GM19043 (cell line): Measurements from ENCODE around the gene KCNH2.

ENCODE experiments used
- ATAC-seq: cut with Tn5 transposase; IDR thresholded peaks from one replicate; pipeline ENCODE4 v1.9.1; 2021; ENCODE audit warnings: low read depth; ENCODE audit not compliant: unreplicated experiment

KCNH2 gene

DNA sequence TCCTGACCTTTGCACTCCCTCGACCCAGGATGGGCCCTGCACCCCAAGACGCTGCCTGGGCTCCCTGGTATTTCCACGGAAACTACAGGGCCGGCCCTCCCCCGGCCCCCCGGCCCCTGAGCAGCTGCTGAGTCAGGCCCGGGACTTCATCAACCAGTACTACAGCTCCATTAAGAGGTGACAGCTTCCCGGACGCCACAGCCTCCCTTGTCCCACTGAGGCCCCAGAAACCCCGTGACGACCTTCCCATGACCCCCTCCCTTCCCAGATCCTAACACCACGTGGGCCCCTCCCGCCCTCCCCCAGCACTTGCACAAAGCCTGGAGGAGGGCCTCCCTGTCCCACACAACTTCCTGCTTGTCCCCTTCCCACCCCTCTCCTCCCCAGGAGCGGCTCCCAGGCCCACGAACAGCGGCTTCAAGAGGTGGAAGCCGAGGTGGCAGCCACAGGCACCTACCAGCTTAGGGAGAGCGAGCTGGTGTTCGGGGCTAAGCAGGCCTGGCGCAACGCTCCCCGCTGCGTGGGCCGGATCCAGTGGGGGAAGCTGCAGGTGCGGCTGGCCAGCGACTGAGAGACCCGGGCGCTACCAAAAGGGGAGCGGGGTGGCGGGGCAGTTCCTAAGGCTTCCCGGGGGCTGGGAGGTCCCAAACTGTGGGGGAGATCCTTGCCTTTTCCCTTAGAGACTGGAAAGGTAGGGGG lies 18.4 kb upstream of the KCNH2 start:
- no peak for ATAC-seq

DNA sequence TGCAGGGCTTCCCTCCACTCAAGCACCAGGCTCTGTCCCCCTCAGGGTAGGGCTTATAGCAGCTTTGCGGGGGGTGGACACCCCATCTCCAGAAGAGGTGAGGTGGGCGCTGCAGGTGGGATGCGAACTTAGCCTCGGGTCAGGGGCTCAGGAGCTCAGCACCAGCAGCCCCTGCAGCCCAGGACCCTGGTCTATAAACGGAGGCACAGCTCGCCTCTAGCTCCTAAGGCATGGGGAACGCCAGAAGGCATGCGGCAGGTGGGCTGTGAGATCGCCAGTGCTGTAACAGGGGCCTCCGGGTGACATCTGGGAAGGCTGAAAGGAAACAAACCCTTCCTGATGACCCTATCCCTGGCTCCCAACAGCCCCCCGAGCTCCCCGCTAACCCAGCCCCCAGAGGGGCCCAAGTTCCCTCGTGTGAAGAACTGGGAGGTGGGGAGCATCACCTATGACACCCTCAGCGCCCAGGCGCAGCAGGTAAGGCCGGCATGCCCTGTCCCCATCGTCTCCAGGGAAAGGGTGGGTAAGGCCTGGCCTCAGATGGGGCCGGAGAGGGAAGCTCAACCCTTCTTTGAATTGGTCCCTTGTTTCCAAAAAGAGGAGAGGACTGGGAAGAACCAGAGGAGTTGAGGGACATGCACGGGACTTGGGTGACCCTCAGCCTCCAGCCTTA lies 16.9 kb upstream of the KCNH2 start:
- no peak for ATAC-seq

DNA sequence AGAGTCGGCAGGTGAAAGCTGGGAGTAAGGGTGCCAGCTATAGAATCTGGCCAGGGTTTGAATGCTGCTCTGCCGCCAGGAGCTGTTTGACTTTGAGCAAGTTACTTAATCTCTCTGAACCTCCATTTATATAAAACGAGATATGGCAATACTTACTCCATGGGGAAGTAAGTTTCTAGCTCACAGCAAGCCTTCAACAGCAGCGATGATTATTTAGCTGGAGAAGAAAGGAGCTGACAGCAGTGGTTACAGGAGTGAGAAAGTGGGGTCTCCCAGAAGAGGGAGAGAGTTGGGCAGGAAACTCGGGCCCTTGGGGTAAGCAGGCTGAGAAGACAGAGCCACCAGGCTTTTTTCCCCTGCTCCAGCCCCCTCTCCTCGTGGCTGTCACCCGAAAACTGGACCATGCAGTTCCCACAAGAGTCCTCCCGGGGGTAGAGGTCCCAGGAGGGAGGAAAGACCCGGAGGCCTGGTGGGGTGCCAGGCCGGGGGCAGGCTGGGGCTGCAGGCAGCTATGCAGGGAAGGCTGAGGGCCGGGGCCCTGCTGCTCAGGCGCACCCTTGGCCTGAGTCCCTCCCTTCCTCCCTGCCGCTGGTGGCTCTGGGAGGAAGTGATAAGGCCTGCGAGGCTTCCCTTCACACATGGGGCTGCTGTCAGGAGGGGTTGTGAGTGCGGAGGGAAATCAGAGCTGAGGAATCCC lies 16.2 kb upstream of the KCNH2 start:
- ATAC-seq: no peak

DNA sequence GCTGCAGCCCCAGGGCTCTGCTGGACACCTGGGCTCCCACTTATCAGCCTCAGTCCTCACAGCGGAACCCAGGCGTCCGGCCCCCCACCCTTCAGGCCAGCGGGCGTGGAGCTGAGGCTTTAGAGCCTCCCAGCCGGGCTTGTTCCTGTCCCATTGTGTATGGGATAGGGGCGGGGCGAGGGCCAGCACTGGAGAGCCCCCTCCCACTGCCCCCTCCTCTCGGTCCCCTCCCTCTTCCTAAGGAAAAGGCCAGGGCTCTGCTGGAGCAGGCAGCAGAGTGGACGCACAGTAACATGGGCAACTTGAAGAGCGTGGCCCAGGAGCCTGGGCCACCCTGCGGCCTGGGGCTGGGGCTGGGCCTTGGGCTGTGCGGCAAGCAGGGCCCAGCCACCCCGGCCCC lies 15.4 kb upstream of the KCNH2 start:
- ATAC-seq: no peak

DNA sequence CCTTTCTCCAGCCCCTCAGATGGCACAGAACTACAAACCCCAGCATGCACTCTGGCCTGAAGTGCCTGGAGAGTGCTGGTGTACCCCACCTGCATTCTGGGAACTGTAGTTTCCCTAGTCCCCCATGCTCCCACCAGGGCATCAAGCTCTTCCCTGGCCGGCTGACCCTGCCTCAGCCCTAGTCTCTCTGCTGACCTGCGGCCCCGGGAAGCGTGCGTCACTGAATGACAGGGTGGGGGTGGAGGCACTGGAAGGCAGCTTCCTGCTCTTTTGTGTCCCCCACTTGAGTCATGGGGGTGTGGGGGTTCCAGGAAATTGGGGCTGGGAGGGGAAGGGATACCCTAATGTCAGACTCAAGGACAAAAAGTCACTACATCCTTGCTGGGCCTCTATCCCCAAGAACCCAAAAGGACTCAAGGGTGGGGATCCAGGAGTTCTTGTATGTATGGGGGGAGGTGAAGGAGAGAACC lies 14.7 kb upstream of the KCNH2 start:
- peak; percentile 64 for ATAC-seq

DNA sequence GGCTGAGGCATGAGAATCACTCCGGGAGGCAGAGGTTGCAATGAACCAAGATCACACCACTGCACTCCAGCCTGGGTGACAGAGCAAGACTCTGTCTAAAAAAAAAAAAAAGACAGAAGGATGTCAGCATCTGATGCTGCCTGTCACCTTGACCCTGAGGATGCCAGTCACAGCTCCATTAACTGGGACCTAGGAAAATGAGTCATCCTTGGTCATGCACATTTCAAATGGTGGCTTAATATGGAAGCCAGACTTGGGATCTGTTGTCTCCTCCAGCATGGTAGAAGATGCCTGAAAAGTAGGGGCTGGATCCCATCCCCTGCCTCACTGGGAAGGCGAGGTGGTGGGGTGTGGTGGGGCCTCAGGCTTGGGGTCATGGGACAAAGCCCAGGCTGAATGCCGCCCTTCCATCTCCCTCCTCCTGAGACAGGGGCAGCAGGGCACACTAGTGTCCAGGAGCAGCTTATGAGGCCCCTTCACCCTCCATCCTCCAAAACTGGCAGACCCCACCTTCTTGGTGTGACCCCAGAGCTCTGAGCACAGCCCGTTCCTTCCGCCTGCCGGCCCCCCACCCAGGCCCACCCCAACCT lies 14.0 kb upstream of the KCNH2 start:
- ATAC-seq: no peak

DNA sequence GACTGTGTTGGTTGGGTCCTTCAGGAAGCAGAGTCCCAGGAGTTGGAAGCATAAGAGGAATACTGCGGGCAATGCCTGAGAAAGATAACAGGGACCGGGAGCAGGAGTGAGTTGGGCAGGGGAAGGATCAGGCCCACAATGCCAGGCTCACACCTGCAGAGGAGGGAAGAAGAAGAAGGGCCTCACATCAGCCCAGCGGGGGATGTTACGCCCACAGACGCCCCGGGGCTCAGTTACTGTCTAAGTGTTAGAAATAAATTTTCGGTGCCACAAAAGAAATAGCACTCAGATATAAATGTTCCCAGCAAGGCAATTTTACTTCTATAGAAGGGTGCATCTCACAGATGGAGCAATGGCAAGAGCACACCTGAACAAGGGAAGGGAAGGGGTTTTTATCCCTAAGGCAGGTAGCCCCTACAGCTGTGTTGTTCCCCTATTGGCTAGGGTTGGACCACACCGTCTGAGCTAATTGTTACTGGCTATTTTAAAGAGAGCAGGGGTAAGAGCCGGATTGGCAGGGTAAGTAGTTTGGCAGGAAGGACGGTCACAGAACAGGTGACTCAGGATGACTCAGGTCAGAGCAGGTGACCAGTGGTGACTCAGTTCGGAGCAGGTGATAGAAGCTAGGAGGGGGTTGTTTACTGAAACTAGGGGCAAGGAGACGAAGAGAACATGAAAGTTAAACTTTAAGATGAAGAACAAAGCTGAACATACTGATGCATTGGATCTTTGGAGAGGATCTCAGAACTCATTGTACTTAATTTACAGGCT lies 12.5 kb upstream of the KCNH2 start, which contains the start of gene NOS3:
Gene NOS3 (plus strand): TSS at position 602 of the 771 bp plus-strand sequence. CDS start 2,787 bp downstream, outside the sequence.
- ATAC-seq: no peak

DNA sequence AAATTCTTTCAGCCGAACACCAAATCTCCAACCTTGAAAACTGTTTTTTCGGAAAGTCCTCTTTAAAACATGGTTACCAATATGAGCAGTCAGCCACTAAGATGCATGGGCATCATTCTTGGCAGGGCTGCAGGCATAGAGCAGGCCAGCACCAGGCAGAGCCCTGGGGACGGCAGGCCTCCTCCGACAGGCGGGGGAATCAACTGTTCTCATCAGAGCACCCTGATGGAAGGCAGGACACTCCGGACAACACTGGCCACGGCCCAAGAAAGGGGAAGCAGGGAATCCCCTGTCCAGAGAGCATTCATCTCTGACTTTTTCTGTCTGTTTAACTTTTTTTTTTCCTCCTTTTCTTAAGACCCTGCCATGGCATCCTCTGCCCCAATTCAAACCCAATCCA lies 11.3 kb upstream of the KCNH2 start:
- no peak for ATAC-seq

DNA sequence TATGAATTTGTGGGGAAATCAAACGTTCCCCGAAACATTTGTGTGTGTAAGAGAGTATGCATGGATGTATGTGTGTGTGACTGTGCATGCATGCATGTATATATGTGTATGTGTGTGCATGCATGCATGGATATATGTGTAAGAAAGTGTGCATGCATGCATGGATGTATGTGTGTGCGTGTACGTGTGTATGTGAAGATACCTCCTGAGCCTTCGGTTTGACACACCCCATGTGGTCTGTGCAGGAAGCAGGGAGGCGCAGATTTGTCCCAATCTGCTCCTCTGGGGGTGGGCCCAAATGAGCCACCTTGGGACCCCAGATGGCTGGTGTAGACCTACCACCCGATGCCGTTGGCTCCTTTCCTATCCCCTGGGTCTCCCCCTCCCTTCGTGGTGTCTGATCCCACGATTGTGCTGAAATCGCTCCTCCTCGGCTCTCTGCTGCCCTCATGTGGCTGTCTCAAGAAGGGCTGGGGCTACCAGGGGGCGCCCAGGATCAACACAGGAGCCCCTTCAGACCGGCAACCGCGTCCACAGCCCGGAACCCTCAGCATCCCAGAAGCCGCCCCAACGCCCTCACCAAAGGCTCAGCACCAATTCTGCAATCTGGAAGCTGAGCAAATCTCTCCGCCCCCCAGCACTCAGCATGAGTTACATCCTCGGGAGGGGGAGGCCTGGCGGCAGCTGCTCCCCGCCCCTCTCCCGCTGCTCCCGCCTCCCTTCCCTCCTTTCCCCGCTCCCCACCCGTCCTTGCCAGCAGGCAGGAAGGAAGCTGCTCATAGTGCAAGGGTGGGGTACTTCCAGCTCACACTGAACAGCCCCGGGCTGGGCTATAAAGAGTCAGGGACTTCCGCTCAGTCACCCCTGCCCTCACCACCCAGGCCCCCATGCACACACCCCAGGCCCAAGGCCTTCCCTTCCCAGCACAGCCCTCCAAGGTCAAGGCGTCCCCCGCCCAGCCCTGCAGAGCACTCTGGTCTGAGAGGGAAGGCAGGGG lies 10.4 kb upstream of the KCNH2 start:
- ATAC-seq: no peak

DNA sequence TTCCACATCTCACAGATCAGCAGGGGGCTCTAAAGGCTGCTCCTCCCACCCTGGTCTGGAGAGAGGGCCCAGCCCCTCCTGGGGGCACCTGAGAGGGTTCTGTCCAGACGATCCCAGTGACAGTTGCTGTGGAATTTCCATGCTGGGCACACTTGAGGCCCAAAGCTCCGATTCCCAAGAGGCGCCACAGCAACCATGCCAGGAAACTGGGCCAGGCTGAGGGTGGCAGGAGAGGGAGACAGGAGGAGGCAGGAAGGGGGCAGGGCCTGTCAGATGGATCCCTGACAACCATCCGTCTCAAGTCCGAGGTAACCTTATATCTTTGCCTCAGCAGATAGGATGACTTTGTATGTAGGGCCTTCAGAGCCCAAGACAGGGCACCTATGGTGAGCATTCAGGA lies 8.4 kb upstream of the KCNH2 start:
- ATAC-seq: no peak

DNA sequence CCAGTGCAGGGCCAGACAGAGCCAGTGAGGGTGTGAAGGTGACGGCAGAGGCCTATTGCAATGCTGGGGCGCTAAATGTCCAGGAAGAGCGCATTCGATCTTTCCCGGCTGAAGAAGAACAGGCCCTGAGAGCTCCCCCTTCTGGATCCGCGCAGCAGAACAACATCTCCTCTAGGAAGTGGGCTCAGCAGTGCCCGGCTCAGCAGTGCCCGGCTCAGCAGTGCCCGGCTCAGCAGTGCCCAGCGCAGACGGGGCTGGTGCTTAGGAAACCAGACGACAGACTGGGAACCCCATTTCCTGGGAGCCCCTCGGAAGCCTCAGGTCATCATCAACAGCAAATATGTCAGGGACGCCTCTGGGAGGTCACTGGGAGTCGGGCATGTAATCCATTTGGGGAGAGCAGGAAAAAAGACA lies 8.0 kb upstream of the KCNH2 start:
- ATAC-seq: no peak

DNA sequence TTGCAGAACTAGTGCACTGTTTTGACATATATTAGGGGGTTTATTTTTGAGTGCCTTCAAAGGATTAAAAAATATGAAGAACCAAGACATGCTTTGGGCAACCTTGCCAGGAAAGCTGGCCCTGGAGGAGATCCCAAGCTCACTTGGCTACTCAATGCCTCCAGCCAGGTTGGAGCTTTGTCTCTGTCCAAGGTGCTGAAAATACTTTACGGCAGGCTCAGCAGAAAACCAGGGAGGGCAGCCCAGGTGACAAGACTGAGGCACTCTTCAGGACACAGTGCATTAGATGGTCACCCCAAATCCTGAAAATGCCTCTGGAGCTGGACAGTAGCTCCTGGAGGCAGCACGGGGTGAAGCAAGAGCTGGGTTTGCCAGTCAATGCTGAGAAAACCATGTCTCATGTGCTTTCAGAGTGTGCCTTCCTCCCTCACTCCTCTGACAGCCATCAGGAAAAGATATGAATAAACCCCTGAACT lies 5.8 kb upstream of the KCNH2 start:
- no peak for ATAC-seq

DNA sequence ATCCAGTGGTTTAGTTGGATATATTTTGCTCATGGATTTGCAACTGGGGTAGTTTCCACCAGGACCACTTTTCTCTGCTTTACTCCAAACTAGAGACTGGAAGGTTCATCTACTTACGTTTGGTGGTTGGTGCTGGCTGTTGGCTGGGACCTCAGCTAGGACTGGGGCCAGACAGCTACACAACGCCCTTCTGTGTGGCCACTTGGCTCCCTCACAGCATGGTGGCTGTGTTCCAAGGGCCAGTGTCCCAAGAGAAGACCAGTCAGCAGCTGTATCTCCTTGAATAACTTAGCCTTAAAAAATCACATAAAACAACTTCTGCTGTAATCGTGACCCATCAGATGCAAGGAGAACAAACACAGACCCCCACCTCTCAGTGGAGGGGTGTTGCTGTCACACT lies 4.2 kb upstream of the KCNH2 start:
- no peak for ATAC-seq

DNA sequence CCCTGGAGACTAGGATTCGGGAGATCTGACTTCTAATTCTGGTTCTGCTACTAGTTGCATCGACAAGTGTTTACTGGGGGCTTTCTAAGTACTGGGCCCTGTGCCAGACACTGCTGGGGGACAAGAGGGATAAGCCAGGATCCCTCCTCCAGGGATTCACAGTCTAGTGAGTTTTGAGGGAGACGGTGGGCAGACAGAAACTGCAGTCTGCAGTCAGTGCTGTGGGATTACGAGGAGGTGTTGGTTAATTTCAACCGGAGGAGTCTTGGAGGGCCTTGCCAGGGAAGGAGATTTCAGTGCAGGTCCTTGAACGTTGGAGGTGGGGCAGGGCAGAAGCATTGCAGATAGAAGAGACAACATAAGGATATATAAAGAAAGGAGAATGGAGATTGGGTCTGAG lies 3.5 kb upstream of the KCNH2 start:
- no peak for ATAC-seq

DNA sequence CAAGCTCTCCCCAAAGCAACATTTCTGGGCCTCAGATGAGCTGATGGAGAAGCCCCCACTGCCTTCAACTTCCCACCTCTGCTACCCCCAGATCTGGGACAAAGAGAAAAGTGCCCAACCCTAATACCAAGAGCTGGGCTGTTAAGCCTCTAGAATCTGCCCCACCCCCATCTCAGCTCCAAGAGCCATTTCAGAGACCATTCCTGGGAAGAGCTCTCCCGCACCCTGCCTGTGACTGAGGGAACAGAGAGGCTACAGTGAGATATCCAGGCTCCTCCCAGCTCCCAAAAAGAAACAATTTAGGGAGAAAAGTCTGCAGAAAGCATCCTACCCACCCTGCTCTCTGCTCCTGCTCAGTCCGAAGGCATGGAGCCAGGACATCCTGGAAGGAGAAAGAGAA lies 2.5 kb upstream of the KCNH2 start:
- no peak for ATAC-seq

DNA sequence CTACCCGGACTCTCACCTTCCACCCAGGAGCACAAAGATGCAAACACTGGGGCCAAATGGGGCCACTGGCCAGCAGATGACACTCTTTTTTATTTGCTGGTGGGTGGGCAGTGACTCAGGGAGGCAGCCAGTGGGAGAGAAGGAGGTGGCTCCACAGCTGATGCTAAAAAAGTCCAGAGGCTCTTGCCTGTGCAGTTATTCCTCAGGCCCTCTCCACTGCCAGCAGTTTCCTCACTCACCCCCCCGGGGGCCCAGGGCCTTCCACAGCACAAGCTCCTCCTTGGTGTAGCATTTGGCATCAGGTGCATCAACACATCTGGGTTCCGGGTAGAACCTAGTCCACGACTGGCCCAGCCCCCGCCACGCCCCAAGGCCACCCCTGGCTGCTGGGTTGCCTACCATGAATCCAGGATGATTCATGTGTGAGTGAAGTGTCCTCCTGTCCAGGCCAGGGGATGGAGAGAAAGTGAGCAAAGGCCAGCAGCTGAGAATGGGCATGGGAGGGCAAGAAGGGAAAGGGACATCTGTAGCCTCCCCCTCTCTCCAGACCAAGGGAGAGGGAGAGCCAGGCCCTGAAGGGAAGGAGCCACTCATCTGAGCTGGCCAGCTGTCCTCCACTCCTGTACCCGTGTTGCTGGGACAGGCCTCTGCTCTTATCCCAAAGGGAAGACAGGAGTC lies 1.7 kb upstream of the KCNH2 start:
- ATAC-seq: no peak

DNA sequence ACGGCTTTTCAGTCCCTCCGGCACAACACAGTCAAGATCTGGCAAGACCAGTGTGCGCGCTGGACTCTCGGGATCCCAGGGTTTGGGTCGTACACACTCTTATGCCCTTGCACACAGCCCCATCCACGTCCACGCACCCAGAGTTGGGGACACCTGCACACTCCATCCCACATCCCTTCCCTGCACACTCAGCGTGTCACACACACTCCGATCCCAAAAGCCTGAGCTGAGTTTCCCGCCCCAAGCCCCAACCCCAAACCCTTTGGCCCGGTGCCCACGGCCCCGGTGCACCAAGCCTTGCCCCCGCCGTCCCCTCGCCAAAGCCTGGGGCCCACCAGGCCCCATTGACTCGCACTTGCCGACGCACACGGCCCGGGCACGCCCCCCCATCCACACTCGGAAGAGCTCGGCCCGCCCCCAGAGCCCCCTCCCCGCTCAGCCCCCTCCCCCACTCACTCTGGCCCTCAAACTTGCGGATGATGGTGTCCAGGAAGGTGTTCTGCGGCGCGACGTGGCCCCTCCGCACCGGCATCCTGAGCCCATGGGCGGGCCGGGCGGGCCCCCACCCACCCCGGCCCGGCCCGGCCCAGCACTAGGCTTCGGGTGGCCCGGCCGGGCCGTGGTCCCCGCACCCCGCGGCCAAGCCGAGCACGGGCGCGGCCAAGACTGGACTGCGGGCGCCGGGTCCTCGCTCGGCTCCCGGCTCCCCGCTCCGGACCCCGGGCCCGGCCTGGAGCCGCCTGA lies 567 bp downstream of the KCNH2 start:
- ATAC-seq: no peak
